ENCODE results near the gene MRTFA. TPM values are rescaled to one million over a fixed set of nuclear protein-coding genes. Genes with fewer than 3 reads are reported as not detected.
A peak's percentile ranks its signal among the peaks of the same experiment; 100 is the strongest.

MRTFA gene
- total and polyA plus RNA-seq, 9 of the 15 experiments (the other 6 are each of a cell fraction or from before 2014, with no cell fraction given): 0.84 to 21.1 (median 3.7) TPM

GRCh38 chr22:40636380-40637182, at the start of gene MRTFA (continued):
- TF ChIP-seq FOXK2 (conservative IDR thresholded peaks at IDR 0.05 in 1 of 2, IDR thresholded peaks at IDR 0.05 in 1 of 2; ENCODE audit: low read depth in 2 of 2) (0 out of 4 replicates have a peak, but pooled peaks of 1 of the 2 experiments have one; percentile 16), RBM39 (optimal IDR thresholded peaks at IDR 0.05; ENCODE audit: low read depth, low read length) (no peak), RNF2 (IDR thresholded peaks at IDR 0.05) (no peak), STAG1 (CRISPR knock-in tag; IDR thresholded peaks at IDR 0.05; ENCODE audit: borderline replicate concordance) (no peak), ZNF124 (CRISPR knock-in tag; IDR thresholded peaks at IDR 0.05) (no peak), U2AF2 (optimal IDR thresholded peaks at IDR 0.05; ENCODE audit: low read depth, low read length) (no peak), KLF16 (IDR thresholded peaks at IDR 0.05) (no peak), CREB5 (CRISPR knock-in tag; IDR thresholded peaks at IDR 0.05) (no peak), L3MBTL2 (IDR thresholded peaks at IDR 0.05) (0 out of 2 replicates have a peak, but pooled peaks have one; percentile 57), MGA (IDR thresholded peaks at IDR 0.05) (peak; percentile 62; the same call in 1 of the 2 replicates), ZNF511 (CRISPR knock-in tag; IDR thresholded peaks at IDR 0.05) (no peak), SMARCA4 (IDR thresholded peaks at IDR 0.05) (no peak), NR0B1 (IDR thresholded peaks at IDR 0.05; ENCODE audit: partially characterized antibody) (no peak)
